Loucy (cell line): ENCODE data around the gene CLTB.

Experiments used
- CTCF ChIP-seq: fragments of 200-600 bp; sonication (generic); conservative IDR thresholded peaks from 2 replicates; pipeline ENCODE4 v1.5.1; 2014; ENCODE audit warnings: mild to moderate bottlenecking, antibody characterized with exemption, low read length
- EZH2phosphoT487 ChIP-seq: fragments of 200-600 bp; IDR thresholded peaks from 2 replicates; pipeline ENCODE4 v1.6.1; 2018; ENCODE audit warnings: antibody characterized with exemption, mild to moderate bottlenecking, moderate library complexity, borderline replicate concordance

DNA sequence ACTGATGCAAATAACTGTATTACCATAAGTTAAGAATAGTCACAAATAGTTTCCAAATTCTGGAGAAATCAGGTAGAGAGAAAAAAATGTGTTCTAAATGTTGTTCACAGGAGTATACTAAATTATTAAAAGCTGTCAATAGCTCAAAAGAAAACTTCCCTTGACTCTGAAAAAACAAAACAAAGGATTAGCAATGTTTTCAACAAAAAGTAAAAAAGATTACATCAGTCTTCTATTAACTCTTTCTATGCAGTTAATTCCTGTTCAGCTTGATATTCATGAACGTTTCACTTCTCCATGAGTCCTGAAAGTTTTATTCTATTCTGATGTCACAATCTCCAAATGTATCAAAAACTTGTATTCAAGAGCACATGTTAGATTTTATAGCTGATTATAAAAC is 9.5 kb upstream of the CLTB start:
- TF ChIP-seq CTCF, result no peak
- TF ChIP-seq EZH2phosphoT487, result no peak
